Endothelial cell (in vitro differentiated cells): ENCODE data around the gene UBTD1. TPM values are rescaled to one million over a fixed set of nuclear protein-coding genes. Genes with fewer than 3 reads are reported as not detected.

Source experiments
- DNase-seq: peaks from one replicate; pipeline ENCODE4 v3.0.0; 2021; ENCODE audit warnings: low spot score
- H3K27ac Mint-ChIP-seq: one replicate; pipeline ENCODE4 v1.8.0; 2021; ENCODE audit warnings: mixed read lengths, inconsistent platforms; ENCODE audit not compliant: unreplicated experiment
- H3K27me3 Mint-ChIP-seq: one replicate; pipeline ENCODE4 v1.8.0; 2021; ENCODE audit warnings: mild to moderate bottlenecking, moderate library complexity, mixed read lengths, inconsistent platforms; ENCODE audit not compliant: unreplicated experiment
- H3K36me3 Mint-ChIP-seq: one replicate; pipeline ENCODE4 v1.8.0; 2021; ENCODE audit warnings: mild to moderate bottlenecking, low read depth, mixed read lengths, inconsistent platforms; ENCODE audit not compliant: unreplicated experiment
- H3K4me1 Mint-ChIP-seq: one replicate; pipeline ENCODE4 v1.8.0; 2021; ENCODE audit warnings: mild to moderate bottlenecking, mixed read lengths, inconsistent platforms; ENCODE audit not compliant: unreplicated experiment
- H3K4me3 Mint-ChIP-seq: one replicate; pipeline ENCODE4 v1.8.0; 2021; ENCODE audit warnings: mild to moderate bottlenecking, mixed read lengths, inconsistent platforms; ENCODE audit not compliant: unreplicated experiment
- H3K9me3 Mint-ChIP-seq: one replicate; pipeline ENCODE4 v1.8.0; 2021; ENCODE audit warnings: mixed read lengths, inconsistent platforms; ENCODE audit not compliant: unreplicated experiment
- total RNA-seq: library from RNA; stranded (reverse); fragmentation: NEBNext Ultra II Directional; extraction: Animal tissue kit (Norgen Biotek cat#: 25700); gene quantifications from one replicate; pipeline ENCODE4 v1.2.1, GENCODE V29; 2021; ENCODE audit not compliant: unreplicated experiment
- TF ChIP-seq, protein P1 (sequence below): fragments of 200-600 bp; sonication (generic); IDR thresholded peaks from one replicate; pipeline ENCODE4 v1.5.0; 2021; ENCODE audit warnings: antibody characterized with exemption; ENCODE audit not compliant: unreplicated experiment

The UBTD1 gene
- total RNA-seq, 1 donor from 2014 or later: 78.0 TPM

- peaks cover 8% of the 10 kb centered on the region for H3K27me3 Mint-ChIP-seq
- H3K9me3 Mint-ChIP-seq: no peaks in the 10 kb centered on the region
- H3K27ac Mint-ChIP-seq: peak overlapping the region; percentile 46
- H3K4me1 Mint-ChIP-seq: peaks cover 36% of the 10 kb centered on the region
- no peak for DNase-seq
- TF ChIP-seq, protein P1, sequence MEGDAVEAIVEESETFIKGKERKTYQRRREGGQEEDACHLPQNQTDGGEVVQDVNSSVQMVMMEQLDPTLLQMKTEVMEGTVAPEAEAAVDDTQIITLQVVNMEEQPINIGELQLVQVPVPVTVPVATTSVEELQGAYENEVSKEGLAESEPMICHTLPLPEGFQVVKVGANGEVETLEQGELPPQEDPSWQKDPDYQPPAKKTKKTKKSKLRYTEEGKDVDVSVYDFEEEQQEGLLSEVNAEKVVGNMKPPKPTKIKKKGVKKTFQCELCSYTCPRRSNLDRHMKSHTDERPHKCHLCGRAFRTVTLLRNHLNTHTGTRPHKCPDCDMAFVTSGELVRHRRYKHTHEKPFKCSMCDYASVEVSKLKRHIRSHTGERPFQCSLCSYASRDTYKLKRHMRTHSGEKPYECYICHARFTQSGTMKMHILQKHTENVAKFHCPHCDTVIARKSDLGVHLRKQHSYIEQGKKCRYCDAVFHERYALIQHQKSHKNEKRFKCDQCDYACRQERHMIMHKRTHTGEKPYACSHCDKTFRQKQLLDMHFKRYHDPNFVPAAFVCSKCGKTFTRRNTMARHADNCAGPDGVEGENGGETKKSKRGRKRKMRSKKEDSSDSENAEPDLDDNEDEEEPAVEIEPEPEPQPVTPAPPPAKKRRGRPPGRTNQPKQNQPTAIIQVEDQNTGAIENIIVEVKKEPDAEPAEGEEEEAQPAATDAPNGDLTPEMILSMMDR: no peak
- H3K36me3 Mint-ChIP-seq: peaks cover 4% of the 10 kb centered on the region
- no peak overlapping the region for H3K4me3 Mint-ChIP-seq
These were observed 64.6 kb downstream of the UBTD1 start for GRCh38 chr10:97563337-97563736.

DNA sequence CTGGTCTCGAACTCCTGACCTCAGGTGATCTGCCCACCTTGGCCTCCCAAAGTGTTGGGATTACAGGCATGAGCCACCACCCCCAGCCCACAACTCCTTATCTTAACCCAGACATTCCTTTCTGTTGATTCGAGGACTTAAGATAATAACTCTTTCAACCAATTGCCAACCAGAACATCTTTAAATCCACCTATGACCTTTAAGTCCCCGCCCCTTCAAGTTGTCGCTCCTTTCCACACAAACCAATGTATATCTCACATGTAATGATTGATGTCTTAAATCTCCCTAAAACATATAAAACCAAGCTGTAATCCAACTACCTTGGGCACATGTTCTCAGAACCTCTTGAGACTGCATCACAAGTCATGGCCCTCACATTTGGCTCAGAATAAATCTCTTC lies 66.1 kb downstream of the UBTD1 start:
- Mint-ChIP-seq H3K9me3 (no peaks in the 10 kb centered on the region), H3K27ac (peak overlapping the region; percentile 32), H3K4me1 (peaks cover 36% of the 10 kb centered on the region), H3K36me3 (peaks cover 8% of the 10 kb centered on the region), H3K27me3 (peaks cover 8% of the 10 kb centered on the region), H3K4me3 (no peak overlapping the region)
- TF ChIP-seq, protein P1: no peak
- DNase-seq: no peak

DNA sequence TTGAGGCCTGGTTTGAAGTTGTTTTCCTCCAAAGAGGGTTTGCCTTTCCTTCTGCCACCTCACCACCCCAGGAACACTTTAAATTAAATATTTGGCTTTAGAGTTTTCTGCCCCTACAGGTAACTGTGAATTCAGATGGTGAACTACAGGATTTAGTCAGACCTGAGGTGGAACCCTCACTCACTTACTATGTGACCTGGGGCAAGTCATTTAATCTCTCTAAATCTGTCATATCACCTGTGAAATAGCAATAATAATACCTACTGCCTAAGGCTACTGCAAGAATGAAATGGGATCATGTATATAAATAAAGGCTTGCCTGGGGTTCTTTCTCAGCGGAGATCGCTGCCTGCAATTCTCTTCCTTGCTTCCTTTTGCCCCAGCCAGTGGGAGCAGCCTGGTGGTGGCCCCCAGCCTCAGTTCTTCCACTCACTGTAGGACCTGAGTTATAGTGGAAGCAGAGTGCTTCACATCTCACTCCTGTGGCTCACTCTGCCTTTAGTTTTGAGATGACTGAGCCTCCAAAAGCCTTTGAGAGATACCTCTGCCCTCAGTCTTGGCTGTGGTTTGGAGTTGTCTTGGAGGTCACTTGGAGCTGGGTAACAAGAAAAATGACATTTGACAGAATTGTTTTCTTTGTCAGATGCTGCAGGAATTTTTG lies 67.7 kb downstream of the UBTD1 start:
- no peaks in the 10 kb centered on the region for H3K9me3 Mint-ChIP-seq
- TF ChIP-seq, protein P1: no peak
- peaks cover 5% of the 10 kb centered on the region for H3K36me3 Mint-ChIP-seq
- DNase-seq: no peak
- no peak overlapping the region for H3K27ac Mint-ChIP-seq
- H3K4me1 Mint-ChIP-seq: peaks cover 32% of the 10 kb centered on the region
- no peak overlapping the region for H3K4me3 Mint-ChIP-seq
- H3K27me3 Mint-ChIP-seq: peaks cover 8% of the 10 kb centered on the region

DNA sequence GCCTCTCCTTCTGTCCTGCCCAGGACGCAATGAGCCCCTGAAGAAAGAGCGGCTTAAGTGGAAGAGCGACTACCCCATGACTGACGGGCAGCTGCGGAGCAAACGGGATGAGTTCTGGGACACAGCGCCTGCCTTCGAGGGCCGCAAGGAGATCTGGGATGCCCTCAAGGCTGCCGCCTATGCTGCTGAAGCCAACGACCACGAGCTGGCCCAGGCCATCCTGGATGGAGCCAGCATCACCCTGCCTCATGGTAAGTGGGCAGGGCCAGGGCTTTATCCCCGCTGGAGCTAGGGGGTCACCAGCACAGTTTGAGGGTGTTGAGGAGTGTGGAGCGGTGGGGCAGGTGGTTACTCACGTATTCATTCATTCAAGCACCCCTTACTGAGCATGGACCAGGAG lies 69.2 kb downstream of the UBTD1 start:
- Mint-ChIP-seq H3K4me1 (peaks cover 20% of the 10 kb centered on the region), H3K27me3 (peaks cover 4% of the 10 kb centered on the region), H3K9me3 (no peaks in the 10 kb centered on the region), H3K27ac (no peak overlapping the region), H3K36me3 (peaks cover 5% of the 10 kb centered on the region), H3K4me3 (no peak overlapping the region)
- TF ChIP-seq, protein P1: no peak
- DNase-seq: no peak

- TF ChIP-seq, protein P1: no peak
- Mint-ChIP-seq H3K4me1 (peaks cover 3% of the 10 kb centered on the region), H3K36me3 (peaks cover 10% of the 10 kb centered on the region), H3K4me3 (no peak overlapping the region), H3K27ac (no peak overlapping the region), H3K9me3 (no peaks in the 10 kb centered on the region), H3K27me3 (peaks cover 4% of the 10 kb centered on the region)
- DNase-seq: no peak
These were observed 71.5 kb downstream of the UBTD1 start for GRCh38 chr10:97570146-97570788.
